ENCODE measurements around the gene UBASH3A. TPM values are rescaled to one million over a fixed set of nuclear protein-coding genes. Genes with fewer than 3 reads are reported as not detected.

UBASH3A gene
- total RNA-seq, 1 experiment from 2014 or later, result not detected

- TF ChIP-seq CTCF (IDR thresholded peaks at IDR 0.05; ENCODE audit: unreplicated experiment), result no peak
- no peaks in the 10 kb centered on the region for H3K9me3 Mint-ChIP-seq (ENCODE audit: low read depth, unreplicated experiment)
- BruUV-seq (replicated peaks), result no TSS peak
Observed at GRCh38 chr21:42490720-42491119, 87.0 kb downstream of the UBASH3A start.

GRCh38 chr21:42491328-42491727, 87.6 kb downstream of the UBASH3A start:
- Mint-ChIP-seq H3K4me3 (ENCODE audit: low read depth, unreplicated experiment) (no peak overlapping the region), H3K9me3 (ENCODE audit: low read depth, unreplicated experiment) (no peaks in the 10 kb centered on the region), H3K27me3 (ENCODE audit: unreplicated experiment) (no peaks in the 10 kb centered on the region), H3K36me3 (ENCODE audit: insufficient read depth, unreplicated experiment) (peaks cover 8% of the 10 kb centered on the region), H3K4me1 (ENCODE audit: low read depth, unreplicated experiment) (no peaks in the 10 kb centered on the region), H3K27ac (ENCODE audit: unreplicated experiment) (no peak overlapping the region)
- intact Hi-C loops (cut with micrococcal nuclease; ENCODE audit: unreplicated experiment), result no loop called here
- no peak for DNase-seq
- TF ChIP-seq CTCF (IDR thresholded peaks at IDR 0.05; ENCODE audit: unreplicated experiment), result no peak
- BruUV-seq (replicated peaks), result no TSS peak
- CTCF ChIA-PET, result no interaction called here

More at GRCh38 chr21:42490720-42491119, 87.0 kb downstream of the UBASH3A start:
- intact Hi-C loops (cut with micrococcal nuclease; ENCODE audit: unreplicated experiment), result no loop called here
- CTCF ChIA-PET, result no interaction called here
- Mint-ChIP-seq H3K27ac (ENCODE audit: unreplicated experiment) (no peak overlapping the region), H3K4me3 (ENCODE audit: low read depth, unreplicated experiment) (no peak overlapping the region), H3K4me1 (ENCODE audit: low read depth, unreplicated experiment) (no peaks in the 10 kb centered on the region), H3K27me3 (ENCODE audit: unreplicated experiment) (no peaks in the 10 kb centered on the region), H3K36me3 (ENCODE audit: insufficient read depth, unreplicated experiment) (peaks cover 2% of the 10 kb centered on the region)
- DNase-seq, result no peak

- CTCF ChIA-PET, result no interaction called here
- no peak overlapping the region for H3K27ac Mint-ChIP-seq (ENCODE audit: unreplicated experiment)
- intact Hi-C loops (cut with micrococcal nuclease; ENCODE audit: unreplicated experiment), result no loop called here
Observed at GRCh38 chr21:42492201-42492600, 88.5 kb downstream of the UBASH3A start.

GRCh38 chr21:42493109-42494060, 89.7 kb downstream of the UBASH3A start:
- Mint-ChIP-seq H3K4me1 (ENCODE audit: low read depth, unreplicated experiment) (peaks cover 8% of the 10 kb centered on the region), H3K9me3 (ENCODE audit: low read depth, unreplicated experiment) (no peaks in the 10 kb centered on the region), H3K27me3 (ENCODE audit: unreplicated experiment) (no peaks in the 10 kb centered on the region), H3K4me3 (ENCODE audit: low read depth, unreplicated experiment) (no peak overlapping the region), H3K36me3 (ENCODE audit: insufficient read depth, unreplicated experiment) (peaks cover 16% of the 10 kb centered on the region), H3K27ac (ENCODE audit: unreplicated experiment) (no peak overlapping the region)
- no peak for TF ChIP-seq CTCF (IDR thresholded peaks at IDR 0.05; ENCODE audit: unreplicated experiment)
- intact Hi-C loops (cut with micrococcal nuclease; ENCODE audit: unreplicated experiment), result no loop called here
- no peak for DNase-seq
- CTCF ChIA-PET, result no interaction called here
- no TSS peak for BruUV-seq (replicated peaks)

More at GRCh38 chr21:42492201-42492600, 88.5 kb downstream of the UBASH3A start:
- BruUV-seq (replicated peaks), result no TSS peak
- TF ChIP-seq CTCF (IDR thresholded peaks at IDR 0.05; ENCODE audit: unreplicated experiment), result no peak
- Mint-ChIP-seq H3K4me1 (ENCODE audit: low read depth, unreplicated experiment) (peaks cover 6% of the 10 kb centered on the region), H3K36me3 (ENCODE audit: insufficient read depth, unreplicated experiment) (peaks cover 16% of the 10 kb centered on the region), H3K4me3 (ENCODE audit: low read depth, unreplicated experiment) (no peak overlapping the region), H3K27me3 (ENCODE audit: unreplicated experiment) (no peaks in the 10 kb centered on the region), H3K9me3 (ENCODE audit: low read depth, unreplicated experiment) (no peaks in the 10 kb centered on the region)
- no peak for DNase-seq
